GOT3 (cell line): ENCODE measurements around the gene C11orf58.

Experiments
- DNase-seq: peaks from one replicate; lab custom pipeline; 2025; ENCODE audit warnings: mixed read lengths; lab: John Stamatoyannopoulos, UW

Gene C11orf58

GRCh38 chr11:16804104-16804947, 65.9 kb downstream of the C11orf58 start:
- no peak for DNase-seq

GRCh38 chr11:16805938-16806337, 67.5 kb downstream of the C11orf58 start:
- DNase-seq = no peak

- DNase-seq = no peak
Observed at GRCh38 chr11:16806791-16807190, 68.3 kb downstream of the C11orf58 start.

GRCh38 chr11:16807306-16807705, 68.9 kb downstream of the C11orf58 start:
- DNase-seq = no peak
